Chondrocyte (in vitro differentiated cells): ENCODE measurements around the gene MAPK6. TPM values are rescaled to one million over a fixed set of nuclear protein-coding genes. Genes with fewer than 3 reads are reported as not detected.
"Not testable (repeated sequence)": the region's sequence is repeated elsewhere in the genome, so short reads cannot be mapped to it uniquely, and the experiment has no call there.

Source experiments
- DNase-seq: peaks from one replicate; pipeline ENCODE4 v3.0.0; 2021; ENCODE audit warnings: mixed read lengths, low spot score
- H3K27ac Mint-ChIP-seq: one replicate; pipeline ENCODE4 v1.8.0; 2021; ENCODE audit warnings: mild to moderate bottlenecking, moderate library complexity, mixed read lengths; ENCODE audit not compliant: unreplicated experiment
- H3K27me3 Mint-ChIP-seq: 2 replicates; pipeline ENCODE4 v1.8.0; 2021; ENCODE audit warnings: low read depth, mixed read lengths
- H3K36me3 Mint-ChIP-seq: 2 replicates; pipeline ENCODE4 v1.8.0; 2021; ENCODE audit warnings: low read depth, mixed read lengths
- H3K4me1 Mint-ChIP-seq: 2 replicates; pipeline ENCODE4 v1.8.0; 2021; ENCODE audit warnings: low read depth, mild to moderate bottlenecking, mixed read lengths
- H3K4me3 Mint-ChIP-seq: one replicate; pipeline ENCODE4 v1.8.0; 2021; ENCODE audit warnings: mild to moderate bottlenecking, moderate library complexity, mixed read lengths; ENCODE audit not compliant: unreplicated experiment
- H3K9me3 Mint-ChIP-seq: 2 replicates; pipeline ENCODE4 v1.8.0; 2021; ENCODE audit warnings: low read depth, mixed read lengths
- CTCF ChIP-seq: fragments of 200-600 bp; sonication (generic); IDR thresholded peaks from 2 replicates; pipeline ENCODE4 v1.5.0; 2021; ENCODE audit warnings: antibody characterized with exemption, mild to moderate bottlenecking, moderate library complexity
- total RNA-seq: library from RNA; stranded (reverse); gene quantifications from 3 replicates; pipeline ENCODE4 v1.2.1, GENCODE V29; 2021

The MAPK6 gene
- total RNA-seq, 1 donor from 2014 or later, result 59.0 TPM

- H3K4me1 Mint-ChIP-seq, result no peaks in the 10 kb centered on the region
- no peak for TF ChIP-seq CTCF
- H3K9me3 Mint-ChIP-seq, result no peaks in the 10 kb centered on the region
- H3K27me3 Mint-ChIP-seq, result no peaks in the 10 kb centered on the region
- DNase-seq, result no peak
- H3K4me3 Mint-ChIP-seq, result no peak overlapping the region
- H3K36me3 Mint-ChIP-seq, result no peaks in the 10 kb centered on the region
- H3K27ac Mint-ChIP-seq, result no peak overlapping the region
Measured at GRCh38 chr15:51992953-51993352, 26.1 kb upstream of the MAPK6 start.

GRCh38 chr15:52002351-52002750 is 16.7 kb upstream of the MAPK6 start:
- no peak for TF ChIP-seq CTCF
- H3K9me3 Mint-ChIP-seq, result no peaks in the 10 kb centered on the region
- H3K27me3 Mint-ChIP-seq, result no peaks in the 10 kb centered on the region
- H3K4me3 Mint-ChIP-seq, result no peak overlapping the region
- no peak for DNase-seq
- H3K27ac Mint-ChIP-seq, result no peak overlapping the region
- H3K4me1 Mint-ChIP-seq, result peaks cover 10% of the 10 kb centered on the region
- H3K36me3 Mint-ChIP-seq, result no peaks in the 10 kb centered on the region

- not testable (repeated sequence) for H3K36me3 Mint-ChIP-seq, H3K27ac Mint-ChIP-seq, H3K9me3 Mint-ChIP-seq, H3K27me3 Mint-ChIP-seq, H3K4me1 Mint-ChIP-seq, DNase-seq, H3K4me3 Mint-ChIP-seq
Measured at GRCh38 chr15:52003089-52003488, 15.9 kb upstream of the MAPK6 start.

- TF ChIP-seq CTCF, result no peak
- no peak for DNase-seq
Measured at GRCh38 chr15:52003710-52004109, 15.3 kb upstream of the MAPK6 start.

GRCh38 chr15:52004806-52005205 is 14.2 kb upstream of the MAPK6 start:
- no peak for TF ChIP-seq CTCF
- no peak for DNase-seq
- no peak overlapping the region for H3K27ac Mint-ChIP-seq

More at GRCh38 chr15:52003710-52004109, 15.3 kb upstream of the MAPK6 start:
- Mint-ChIP-seq H3K27ac (no peak overlapping the region), H3K27me3 (no peaks in the 10 kb centered on the region), H3K9me3 (no peaks in the 10 kb centered on the region), H3K4me3 (no peak overlapping the region), H3K4me1 (peaks cover 10% of the 10 kb centered on the region), H3K36me3 (no peaks in the 10 kb centered on the region)

More at GRCh38 chr15:52004806-52005205, 14.2 kb upstream of the MAPK6 start:
- Mint-ChIP-seq H3K36me3 (no peaks in the 10 kb centered on the region), H3K9me3 (no peaks in the 10 kb centered on the region), H3K4me3 (no peak overlapping the region), H3K4me1 (peaks cover 10% of the 10 kb centered on the region), H3K27me3 (no peaks in the 10 kb centered on the region)
